Keratinocyte (primary cell): ENCODE results near the gene CDS1. TPM values are rescaled to one million over a fixed set of nuclear protein-coding genes. Genes with fewer than 3 reads are reported as not detected.
"Not testable (repeated sequence)": the region's sequence is repeated elsewhere in the genome, so short reads cannot be mapped to it uniquely, and the experiment has no call there.

Source experiments
- DNase-seq: peaks from one replicate; pipeline ENCODE4 v3.0.0-alpha.2; 2011; ENCODE audit warnings: low read depth, missing footprints, low spot score
- FAIRE-seq: peaks from 2 replicates; lab custom pipeline; 2011; peaks lifted over from hg19 to GRCh38; lab: Jason Lieb, UNC
- H2AFZ ChIP-seq: 2 replicates; pipeline ENCODE4 v1.6.0; 2012; ENCODE audit warnings: low read length, control low read depth, inconsistent platforms; ENCODE audit not compliant: control insufficient read depth
- H3K27ac ChIP-seq: 2 replicates; pipeline ENCODE4 v1.5.1; 2011; ENCODE audit warnings: low read length; ENCODE audit not compliant: control insufficient read depth, insufficient read depth
- H3K27me3 ChIP-seq: 3 replicates; pipeline ENCODE4 v1.6.0; 2011; ENCODE audit warnings: low read length; ENCODE audit not compliant: control insufficient read depth, insufficient read depth; ENCODE audit errors: extremely low read depth
- H3K36me3 ChIP-seq, 2 experiments: 2 replicates in 1 of 2; 3 replicates in 1 of 2; pipeline ENCODE4 v1.5.1; 2011; ENCODE audit warnings: low read length in 2 of 2, mild to moderate bottlenecking in 1 of 2; ENCODE audit not compliant: control insufficient read depth in 2 of 2, insufficient read depth in 2 of 2; ENCODE audit errors: extremely low read depth in 1 of 2
- H3K4me1 ChIP-seq: 3 replicates; pipeline ENCODE4 v1.5.1; 2011; ENCODE audit warnings: low read length; ENCODE audit not compliant: control insufficient read depth, insufficient read depth; ENCODE audit errors: extremely low read depth
- H3K4me2 ChIP-seq: 3 replicates; pipeline ENCODE4 v1.6.0; 2011; ENCODE audit warnings: low read depth, low read length; ENCODE audit not compliant: control insufficient read depth, insufficient read depth; ENCODE audit errors: extremely low read depth
- H3K4me3 ChIP-seq, 3 experiments: fragments of 200-600 bp in 1 of 3; sonication (generic) in 1 of 3; 2 replicates in 2 of 3; 3 replicates in 1 of 3; pipeline ENCODE4 v1.5.1; 2011 to 2016; ENCODE audit warnings: low read length in 3 of 3, mild to moderate bottlenecking in 3 of 3, control low read depth in 2 of 3, inconsistent platforms in 1 of 3, low read depth in 1 of 3, mixed read lengths in 1 of 3, mixed run types in 1 of 3, moderate library complexity in 1 of 3; ENCODE audit not compliant: control insufficient read depth in 2 of 3, insufficient read depth in 2 of 3; ENCODE audit errors: extremely low read depth in 1 of 3
- H3K79me2 ChIP-seq: 2 replicates; pipeline ENCODE4 v1.6.0; 2012; ENCODE audit warnings: low read length; ENCODE audit not compliant: control insufficient read depth, insufficient read depth
- H3K9ac ChIP-seq: 3 replicates; pipeline ENCODE4 v1.6.0; 2011; ENCODE audit warnings: low read length; ENCODE audit not compliant: control insufficient read depth, insufficient read depth; ENCODE audit errors: extremely low read depth
- H3K9me1 ChIP-seq: 3 replicates; pipeline ENCODE4 v1.6.0; 2011; ENCODE audit warnings: low read length; ENCODE audit not compliant: control insufficient read depth, insufficient read depth; ENCODE audit errors: extremely low read depth
- H3K9me3 ChIP-seq: 2 replicates; pipeline ENCODE4 v1.5.1; 2012; ENCODE audit warnings: low read depth, low read length; ENCODE audit not compliant: control insufficient read depth
- H4K20me1 ChIP-seq: 3 replicates; pipeline ENCODE4 v1.6.0; 2011; ENCODE audit warnings: low read length; ENCODE audit not compliant: control insufficient read depth, insufficient read depth; ENCODE audit errors: extremely low read depth
- EZH2 ChIP-seq: IDR thresholded peaks from one replicate; pipeline ENCODE4 v1.6.1; 2012; ENCODE audit warnings: inconsistent platforms, mild to moderate bottlenecking, low read length, moderate library complexity
- dilution Hi-C: fragments of 300-500 bp; cut with MboI; formaldehyde crosslinking; loops from one replicate; pipeline ENCODE4 v1.7.0; 2020; ENCODE audit warnings: low sequenced_read_pairs; ENCODE audit not compliant: extremely low pct_ligation_motif_present
- polyA plus RNA-seq, 5 experiments: library from polyadenylated mRNA; depleted of rRNA in 3 of 5; stranded (reverse) in 3 of 5; stranded (forward) in 1 of 5; unstranded in 1 of 5; fragments of >200 nt; gene quantifications; 1 replicate in 1 of 5; 2 replicates in 3 of 5; 3 replicates in 1 of 5; pipeline versions ENCODE4 v1.2.1 to v1.2.3, GENCODE V29; 2011 to 2012; ENCODE audit warnings: missing spikeins in 2 of 5, low read depth in 1 of 5, low replicate concordance in 1 of 5
- TF ChIP-seq, protein P1 (sequence below), 3 experiments: IDR thresholded peaks in 1 of 3; conservative IDR thresholded peaks in 1 of 3; optimal IDR thresholded peaks in 1 of 3; 2 replicates in 2 of 3; 3 replicates in 1 of 3; pipeline versions ENCODE3 to v1.5.1; 2011; ENCODE audit warnings: low read length in 3 of 3, mild to moderate bottlenecking in 3 of 3, moderate library complexity in 2 of 3, control low read depth in 1 of 3, inconsistent platforms in 1 of 3; ENCODE audit not compliant: insufficient read depth in 2 of 3; ENCODE audit errors: extremely low read depth in 1 of 3

CDS1 gene
- polyA plus RNA-seq, 1 donor (not counting 4 experiments of a cell fraction or from before 2014, with no cell fraction given) = 21.7 TPM

DNA sequence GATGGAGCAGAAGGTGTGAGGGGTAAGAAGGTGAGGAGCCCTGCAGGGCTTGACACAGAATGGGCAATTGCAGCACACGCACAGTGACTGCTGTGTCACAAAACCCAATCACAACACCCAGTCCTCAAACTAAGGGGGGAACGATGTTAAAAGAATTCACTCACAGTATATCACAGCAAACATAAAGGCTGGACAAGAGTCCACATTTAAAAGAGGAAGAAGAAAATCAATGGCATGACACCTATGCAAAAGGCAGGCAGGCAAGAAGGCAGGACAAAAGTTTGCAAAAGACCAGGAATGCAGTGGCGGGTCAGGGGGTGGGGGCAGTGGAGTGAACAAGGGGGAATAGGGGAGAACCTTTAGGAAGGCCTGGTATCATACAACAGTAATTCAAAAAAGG lies 77.7 kb downstream of the CDS1 start:
- H3K4me1 ChIP-seq = no peaks in the 10 kb centered on the region
- FAIRE-seq (no peak), DNase-seq (no peak)
- no peaks in the 10 kb centered on the region for H3K27me3 ChIP-seq
- H3K4me3 ChIP-seq = no peak overlapping the region
- H3K4me2 ChIP-seq = no peak overlapping the region
- H3K9me1 ChIP-seq = no peaks in the 10 kb centered on the region
- H4K20me1 ChIP-seq = no peaks in the 10 kb centered on the region
- no peaks in the 10 kb centered on the region for H3K79me2 ChIP-seq
- dilution Hi-C loops = no loop called here
- H2AFZ ChIP-seq = no peak overlapping the region
- TF ChIP-seq EZH2 = no peak
- TF ChIP-seq, protein P1, sequence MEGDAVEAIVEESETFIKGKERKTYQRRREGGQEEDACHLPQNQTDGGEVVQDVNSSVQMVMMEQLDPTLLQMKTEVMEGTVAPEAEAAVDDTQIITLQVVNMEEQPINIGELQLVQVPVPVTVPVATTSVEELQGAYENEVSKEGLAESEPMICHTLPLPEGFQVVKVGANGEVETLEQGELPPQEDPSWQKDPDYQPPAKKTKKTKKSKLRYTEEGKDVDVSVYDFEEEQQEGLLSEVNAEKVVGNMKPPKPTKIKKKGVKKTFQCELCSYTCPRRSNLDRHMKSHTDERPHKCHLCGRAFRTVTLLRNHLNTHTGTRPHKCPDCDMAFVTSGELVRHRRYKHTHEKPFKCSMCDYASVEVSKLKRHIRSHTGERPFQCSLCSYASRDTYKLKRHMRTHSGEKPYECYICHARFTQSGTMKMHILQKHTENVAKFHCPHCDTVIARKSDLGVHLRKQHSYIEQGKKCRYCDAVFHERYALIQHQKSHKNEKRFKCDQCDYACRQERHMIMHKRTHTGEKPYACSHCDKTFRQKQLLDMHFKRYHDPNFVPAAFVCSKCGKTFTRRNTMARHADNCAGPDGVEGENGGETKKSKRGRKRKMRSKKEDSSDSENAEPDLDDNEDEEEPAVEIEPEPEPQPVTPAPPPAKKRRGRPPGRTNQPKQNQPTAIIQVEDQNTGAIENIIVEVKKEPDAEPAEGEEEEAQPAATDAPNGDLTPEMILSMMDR (optimal IDR thresholded peaks at IDR 0.05 in 1 of 3, IDR thresholded peaks at IDR 0.05 in 1 of 3, conservative IDR thresholded peaks at IDR 0.05 in 1 of 3; ENCODE audit: extremely low read depth in 1 of 3, insufficient read depth in 2 of 3, low read length in 3 of 3) = no peak
- no peaks in the 10 kb centered on the region for H3K36me3 ChIP-seq
- H3K27ac ChIP-seq = no peak overlapping the region
- no peak overlapping the region for H3K9ac ChIP-seq
- peaks cover 2% of the 10 kb centered on the region for H3K9me3 ChIP-seq

DNA sequence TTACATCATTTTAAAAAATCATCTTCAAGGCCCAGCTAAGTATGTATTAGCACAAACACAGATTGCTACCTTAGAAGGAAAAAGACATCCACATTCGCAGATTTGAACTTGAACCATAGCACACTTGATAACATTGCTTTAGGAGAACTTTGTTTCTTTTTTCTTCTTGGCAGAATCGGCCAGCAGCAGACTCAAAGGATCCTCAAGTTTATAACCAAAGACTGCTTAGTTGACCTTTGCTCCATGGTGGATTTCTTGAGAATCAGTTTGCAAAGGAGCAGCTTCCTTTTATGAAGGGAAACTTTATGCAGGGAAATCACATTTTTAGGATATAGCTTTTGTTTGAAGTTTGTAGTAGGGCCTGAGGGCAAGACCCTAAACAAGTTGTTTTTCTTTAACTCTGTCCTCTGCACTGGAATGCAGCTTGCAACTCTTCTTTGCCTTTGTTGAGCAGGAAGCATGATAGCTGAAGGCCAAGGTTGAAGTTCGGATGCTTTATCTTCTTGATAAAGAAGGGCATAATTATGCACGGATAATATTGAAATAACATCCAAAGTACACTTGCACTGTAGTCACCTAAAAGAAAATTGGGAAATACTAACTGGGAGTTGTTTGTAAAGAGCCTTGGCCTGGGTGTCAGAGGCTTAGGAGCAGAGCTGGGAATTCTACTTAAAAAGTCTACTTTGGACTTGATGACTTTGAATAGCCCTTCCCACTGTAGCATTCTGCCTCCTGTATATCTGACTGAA lies 78.4 kb downstream of the CDS1 start:
- H4K20me1 ChIP-seq = no peaks in the 10 kb centered on the region
- no peak overlapping the region for H3K4me2 ChIP-seq
- H3K27me3 ChIP-seq = no peaks in the 10 kb centered on the region
- no peak overlapping the region for H3K4me3 ChIP-seq
- dilution Hi-C loops = no loop called here
- H3K4me1 ChIP-seq = no peaks in the 10 kb centered on the region
- no peak overlapping the region for H3K27ac ChIP-seq
- H3K9me3 ChIP-seq = peaks cover 2% of the 10 kb centered on the region
- DNase-seq (no peak), FAIRE-seq (no peak)
- no peaks in the 10 kb centered on the region for H3K9me1 ChIP-seq
- H3K36me3 ChIP-seq = no peaks in the 10 kb centered on the region
- TF ChIP-seq, protein P1 (optimal IDR thresholded peaks at IDR 0.05 in 1 of 3, IDR thresholded peaks at IDR 0.05 in 1 of 3, conservative IDR thresholded peaks at IDR 0.05 in 1 of 3; ENCODE audit: extremely low read depth in 1 of 3, insufficient read depth in 2 of 3, low read length in 3 of 3) = no peak
- no peak for TF ChIP-seq EZH2
- H2AFZ ChIP-seq = no peak overlapping the region
- no peak overlapping the region for H3K9ac ChIP-seq
- no peaks in the 10 kb centered on the region for H3K79me2 ChIP-seq

DNA sequence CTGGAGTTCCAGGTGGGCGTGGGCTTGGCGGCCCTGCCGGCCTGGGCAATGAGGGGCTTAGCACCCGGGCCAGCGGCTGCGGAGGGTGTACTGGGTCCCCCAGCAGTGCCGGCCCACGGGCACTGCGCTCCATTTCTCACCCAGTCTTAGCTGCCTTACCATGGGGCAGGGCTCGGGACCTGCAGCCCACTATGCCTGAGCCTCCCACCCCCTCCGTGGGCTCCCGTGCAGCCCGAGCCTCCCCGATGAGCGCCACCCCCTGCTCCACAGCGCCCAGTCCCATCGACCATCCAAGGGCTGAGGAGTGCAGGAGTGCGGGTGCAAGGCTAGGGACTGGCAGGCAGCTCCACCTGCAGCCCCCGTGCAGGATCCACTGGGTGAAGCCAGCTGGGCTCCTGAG lies 81.8 kb downstream of the CDS1 start:
- H3K9ac ChIP-seq, H3K27me3 ChIP-seq, H2AFZ ChIP-seq, dilution Hi-C loops, H3K9me3 ChIP-seq, H4K20me1 ChIP-seq, H3K9me1 ChIP-seq, H3K4me1 ChIP-seq, H3K79me2 ChIP-seq, H3K36me3 ChIP-seq, H3K27ac ChIP-seq, DNase-seq, H3K4me3 ChIP-seq, H3K4me2 ChIP-seq, FAIRE-seq: not testable (repeated sequence)
